Measurements from ENCODE around the gene PLXDC1. TPM values are rescaled to one million over a fixed set of nuclear protein-coding genes. Genes with fewer than 3 reads are reported as not detected.
A peak's percentile ranks its signal among the peaks of the same experiment; 100 is the strongest.
"Not testable (repeated sequence)": the region's sequence is repeated elsewhere in the genome, so short reads cannot be mapped to it uniquely, and the experiment has no call there.

PLXDC1 gene
- total RNA-seq, 1 donor from 2014 or later: 2.3 TPM

DNA sequence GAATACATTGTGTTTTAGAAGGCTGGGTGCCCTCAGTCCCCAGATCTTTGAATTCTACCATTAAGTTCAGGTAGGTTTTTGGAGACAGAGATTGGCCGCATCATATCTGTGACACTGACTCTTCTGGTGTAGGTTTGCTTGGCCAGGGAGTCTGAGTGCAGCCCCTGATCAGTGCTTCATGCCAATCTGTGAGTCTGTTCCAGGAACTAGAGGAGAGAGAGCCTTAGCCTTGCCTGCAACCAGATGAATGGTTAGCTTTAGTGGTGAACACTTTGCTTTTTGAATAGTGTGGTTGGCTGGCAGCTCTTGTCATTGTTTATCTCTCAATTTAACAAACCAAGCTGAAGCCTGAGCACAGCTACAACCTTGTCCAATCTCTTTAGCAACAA is 87.8 kb downstream of the PLXDC1 start:
- H3K4me3 Mint-ChIP-seq (ENCODE audit: low read depth): no peak overlapping the region
- H3K9me3 Mint-ChIP-seq (ENCODE audit: low read depth): no peaks in the 10 kb centered on the region
- no peak for DNase-seq (ENCODE audit: low spot score, unreplicated experiment)
- no peak overlapping the region for H3K27ac Mint-ChIP-seq
- peaks cover 10% of the 10 kb centered on the region for H3K27me3 Mint-ChIP-seq
- H3K4me1 Mint-ChIP-seq (ENCODE audit: low read depth): no peaks in the 10 kb centered on the region
- no peaks in the 10 kb centered on the region for H3K36me3 Mint-ChIP-seq (ENCODE audit: insufficient read depth)
- TF ChIP-seq, protein P1, sequence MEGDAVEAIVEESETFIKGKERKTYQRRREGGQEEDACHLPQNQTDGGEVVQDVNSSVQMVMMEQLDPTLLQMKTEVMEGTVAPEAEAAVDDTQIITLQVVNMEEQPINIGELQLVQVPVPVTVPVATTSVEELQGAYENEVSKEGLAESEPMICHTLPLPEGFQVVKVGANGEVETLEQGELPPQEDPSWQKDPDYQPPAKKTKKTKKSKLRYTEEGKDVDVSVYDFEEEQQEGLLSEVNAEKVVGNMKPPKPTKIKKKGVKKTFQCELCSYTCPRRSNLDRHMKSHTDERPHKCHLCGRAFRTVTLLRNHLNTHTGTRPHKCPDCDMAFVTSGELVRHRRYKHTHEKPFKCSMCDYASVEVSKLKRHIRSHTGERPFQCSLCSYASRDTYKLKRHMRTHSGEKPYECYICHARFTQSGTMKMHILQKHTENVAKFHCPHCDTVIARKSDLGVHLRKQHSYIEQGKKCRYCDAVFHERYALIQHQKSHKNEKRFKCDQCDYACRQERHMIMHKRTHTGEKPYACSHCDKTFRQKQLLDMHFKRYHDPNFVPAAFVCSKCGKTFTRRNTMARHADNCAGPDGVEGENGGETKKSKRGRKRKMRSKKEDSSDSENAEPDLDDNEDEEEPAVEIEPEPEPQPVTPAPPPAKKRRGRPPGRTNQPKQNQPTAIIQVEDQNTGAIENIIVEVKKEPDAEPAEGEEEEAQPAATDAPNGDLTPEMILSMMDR (IDR thresholded peaks at IDR 0.05; ENCODE audit: unreplicated experiment): no peak

DNA sequence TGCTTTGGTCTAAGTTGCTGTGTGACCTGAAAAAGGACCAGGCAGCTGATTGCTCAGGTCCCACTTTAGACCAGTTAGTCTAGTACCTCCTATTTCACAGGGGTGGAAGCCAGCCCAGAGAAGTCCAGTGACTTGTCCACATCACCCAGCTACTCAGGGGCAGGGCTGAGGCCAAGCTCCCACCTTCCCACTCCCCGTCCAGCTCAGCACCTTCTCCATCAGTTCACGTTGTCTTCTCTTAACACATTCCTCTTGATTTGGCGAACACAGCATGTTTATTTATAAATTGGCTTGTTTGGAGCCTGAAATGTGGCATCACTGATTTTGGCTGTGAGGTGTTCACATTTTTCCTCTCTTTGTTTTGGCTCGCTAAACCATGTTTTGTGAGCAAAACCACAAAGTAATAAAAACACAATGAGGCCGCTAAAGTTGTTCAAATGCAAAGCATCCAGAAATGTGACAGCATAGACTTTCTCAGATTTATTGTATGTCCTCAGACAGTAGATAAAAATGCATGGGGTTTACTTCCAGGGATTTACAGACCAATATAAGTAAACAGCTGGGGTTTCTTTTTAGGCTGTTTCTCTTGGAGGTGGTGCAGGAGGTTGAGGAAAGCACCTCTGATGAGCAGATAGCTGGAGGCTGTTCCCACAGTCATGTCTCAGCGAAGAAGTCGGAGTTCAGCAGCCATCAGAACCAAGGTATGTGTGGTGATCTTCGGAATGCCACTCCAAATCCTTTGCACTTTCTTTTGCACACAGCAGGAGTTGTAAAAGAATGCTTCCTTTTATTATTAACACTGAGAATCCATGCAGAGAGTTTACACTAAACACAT is 88.4 kb downstream of the PLXDC1 start:
- Mint-ChIP-seq H3K36me3 (ENCODE audit: insufficient read depth) (no peaks in the 10 kb centered on the region), H3K4me3 (ENCODE audit: low read depth) (no peak overlapping the region), H3K9me3 (ENCODE audit: low read depth) (no peaks in the 10 kb centered on the region), H3K27ac (no peak overlapping the region), H3K4me1 (ENCODE audit: low read depth) (no peaks in the 10 kb centered on the region), H3K27me3 (peaks cover 10% of the 10 kb centered on the region)
- TF ChIP-seq, protein P1 (IDR thresholded peaks at IDR 0.05; ENCODE audit: unreplicated experiment): no peak
- no peak for DNase-seq (ENCODE audit: low spot score, unreplicated experiment)

DNA sequence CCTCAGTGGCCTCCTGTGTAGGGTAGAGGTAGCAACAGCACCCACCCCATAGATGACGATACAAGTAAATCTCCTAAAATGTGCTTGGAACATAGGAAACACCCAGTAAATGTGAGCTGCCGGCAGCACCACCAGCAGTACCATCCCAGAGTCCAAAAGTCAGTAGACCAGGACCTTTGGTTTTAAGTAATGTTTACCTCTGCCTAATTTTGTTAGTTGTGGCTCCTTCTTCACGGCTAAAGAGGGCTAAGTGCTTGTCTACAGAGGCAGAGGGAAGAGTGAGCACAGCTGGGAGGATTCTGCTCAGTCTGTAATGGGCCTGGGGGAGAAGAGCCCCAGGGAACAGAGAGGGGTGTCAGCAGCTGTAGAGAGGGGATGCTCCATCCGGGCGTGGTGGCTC is 92.9 kb downstream of the PLXDC1 start:
- H3K4me3 Mint-ChIP-seq (ENCODE audit: low read depth): no peak overlapping the region
- H3K36me3 Mint-ChIP-seq (ENCODE audit: insufficient read depth): no peaks in the 10 kb centered on the region
- peaks cover 9% of the 10 kb centered on the region for H3K4me1 Mint-ChIP-seq (ENCODE audit: low read depth)
- H3K9me3 Mint-ChIP-seq (ENCODE audit: low read depth): peaks cover 3% of the 10 kb centered on the region
- H3K27ac Mint-ChIP-seq: no peak overlapping the region
- TF ChIP-seq, protein P1 (IDR thresholded peaks at IDR 0.05; ENCODE audit: unreplicated experiment): no peak
- H3K27me3 Mint-ChIP-seq: peaks cover 10% of the 10 kb centered on the region
- DNase-seq (ENCODE audit: low spot score, unreplicated experiment): no peak

DNA sequence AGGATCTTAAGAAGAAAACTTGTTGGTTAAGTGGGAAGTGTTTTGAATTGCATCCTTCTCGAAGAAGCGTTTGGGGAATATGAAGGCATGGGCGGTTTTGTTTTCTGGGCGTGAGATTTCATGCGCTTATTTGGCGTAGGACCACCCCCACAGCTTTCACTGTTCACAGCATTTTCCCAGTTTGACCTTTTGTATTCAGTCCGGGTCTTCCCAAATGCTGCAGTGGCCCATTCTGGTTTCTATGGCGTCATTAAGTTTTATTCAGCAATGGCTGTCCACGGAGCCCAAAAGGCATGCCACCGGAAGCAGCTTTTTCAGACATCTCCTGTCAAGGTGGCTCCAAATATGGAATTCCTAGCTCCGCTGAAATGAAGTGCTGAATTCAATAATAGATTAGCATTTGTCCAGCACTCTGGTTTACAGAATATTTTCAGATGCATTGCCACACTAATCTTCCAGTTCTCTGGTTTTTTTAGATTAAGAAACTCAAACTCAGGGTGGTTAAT is 93.7 kb downstream of the PLXDC1 start:
- H3K27ac Mint-ChIP-seq: peak overlapping the region; percentile 24
- TF ChIP-seq, protein P1 (IDR thresholded peaks at IDR 0.05; ENCODE audit: unreplicated experiment): no peak

DNA sequence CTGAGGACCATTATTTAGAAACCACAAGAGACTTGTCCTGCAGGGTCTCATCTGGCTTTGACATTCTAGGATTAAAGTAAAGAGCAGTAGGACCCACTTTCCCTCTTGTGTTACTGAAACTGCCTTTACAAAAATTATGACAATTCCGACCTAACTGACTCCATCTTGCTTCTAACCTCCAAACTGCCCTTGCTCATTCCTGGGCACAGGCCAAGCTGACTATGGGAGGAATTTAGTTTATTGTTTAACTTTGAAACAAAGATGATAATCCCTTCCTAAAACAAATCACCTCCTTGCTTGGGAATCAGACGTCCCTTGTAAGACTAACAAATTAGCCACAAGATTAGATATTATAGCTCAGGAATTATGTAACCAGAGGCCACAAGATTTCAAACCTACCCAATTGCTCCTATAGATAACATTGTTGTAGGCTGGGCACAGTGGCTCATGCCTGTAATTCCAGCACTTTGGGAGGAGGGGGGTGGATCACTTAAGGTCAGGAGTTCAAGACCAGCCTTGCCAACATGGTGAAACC is 97.3 kb downstream of the PLXDC1 start:
- H3K27ac Mint-ChIP-seq: no peak overlapping the region
- H3K4me1 Mint-ChIP-seq (ENCODE audit: low read depth): peaks cover 9% of the 10 kb centered on the region
- no peaks in the 10 kb centered on the region for H3K27me3 Mint-ChIP-seq
- no peak overlapping the region for H3K4me3 Mint-ChIP-seq (ENCODE audit: low read depth)
- TF ChIP-seq, protein P1 (IDR thresholded peaks at IDR 0.05; ENCODE audit: unreplicated experiment): no peak
- H3K36me3 Mint-ChIP-seq (ENCODE audit: insufficient read depth): no peaks in the 10 kb centered on the region
- peaks cover 8% of the 10 kb centered on the region for H3K9me3 Mint-ChIP-seq (ENCODE audit: low read depth)
- no peak for DNase-seq (ENCODE audit: low spot score, unreplicated experiment)

More for the DNA sequence above, 93.7 kb downstream of the PLXDC1 start:
- H3K27me3 Mint-ChIP-seq: peaks cover 3% of the 10 kb centered on the region
- DNase-seq (ENCODE audit: low spot score, unreplicated experiment): no peak
- H3K4me1 Mint-ChIP-seq (ENCODE audit: low read depth): peaks cover 9% of the 10 kb centered on the region
- H3K4me3 Mint-ChIP-seq (ENCODE audit: low read depth): peak overlapping the region; percentile 84
- peaks cover 3% of the 10 kb centered on the region for H3K9me3 Mint-ChIP-seq (ENCODE audit: low read depth)
- H3K36me3 Mint-ChIP-seq (ENCODE audit: insufficient read depth): no peaks in the 10 kb centered on the region

DNA sequence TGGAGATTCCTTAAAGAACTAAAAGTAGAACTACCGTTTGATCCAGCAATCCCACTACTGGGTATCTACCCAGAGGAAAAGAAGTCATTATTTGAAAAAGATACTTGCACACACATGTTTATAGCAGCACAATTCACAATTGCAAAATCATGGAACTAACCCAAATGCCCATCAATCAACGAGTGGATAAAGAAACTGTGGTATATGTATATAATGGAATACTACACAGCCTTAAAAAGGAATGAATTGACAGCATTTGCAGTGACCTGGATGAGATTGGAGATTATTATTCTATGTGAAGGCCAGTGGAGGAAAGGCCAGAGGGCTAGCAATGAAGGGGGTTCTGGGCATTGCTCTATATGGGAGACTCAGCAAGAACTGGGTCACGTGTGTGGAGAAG is 99.0 kb downstream of the PLXDC1 start:
- not testable (repeated sequence) for H3K36me3 Mint-ChIP-seq (ENCODE audit: insufficient read depth); H3K4me1 Mint-ChIP-seq (ENCODE audit: low read depth); H3K27me3 Mint-ChIP-seq; H3K4me3 Mint-ChIP-seq (ENCODE audit: low read depth); DNase-seq (ENCODE audit: low spot score, unreplicated experiment); H3K27ac Mint-ChIP-seq
- H3K9me3 Mint-ChIP-seq (ENCODE audit: low read depth): peaks cover 12% of the 10 kb centered on the region
